H1 (cell line): ENCODE measurements around the gene CLVS2. TPM values are rescaled to one million over a fixed set of nuclear protein-coding genes. Genes with fewer than 3 reads are reported as not detected.
A peak's percentile ranks its signal among the peaks of the same experiment; 100 is the strongest.

Experiments
- CTCF ChIA-PET: fragments of 300-600 bp; sonication (Branson Sonifier 250); formaldehyde crosslinking; loops from one replicate; lab custom pipeline; 2021; ENCODE audit not compliant: partially characterized antibody; lab: Charles Lee
- POLR2A ChIA-PET: fragments of 300-600 bp; sonication (Branson Sonifier 250); formaldehyde crosslinking; loops from one replicate; lab custom pipeline; 2021; ENCODE audit warnings: inconsistent platforms; ENCODE audit not compliant: partially characterized antibody; lab: Charles Lee
- DNase-seq, 2 experiments: peaks; one replicate each; pipeline versions ENCODE4 v3.0.0 to v3.0.0-alpha.2; 2010 to 2022; ENCODE audit warnings: low spot score in 2 of 2, low read depth in 1 of 2, mixed read lengths in 1 of 2
- FAIRE-seq: peaks from 2 replicates; lab custom pipeline; 2011; peaks lifted over from hg19 to GRCh38; lab: Jason Lieb, UNC
- H2AFZ ChIP-seq: 2 replicates; pipeline ENCODE4 v1.8.1; 2012; ENCODE audit warnings: low read length, inconsistent platforms
- H2AK5ac ChIP-seq: 2 replicates; pipeline ENCODE4 v1.6.1; 2013; ENCODE audit warnings: low read depth, low read length
- H2BK120ac ChIP-seq: replicated peaks from 2 replicates; pipeline ENCODE3; 2013; ENCODE audit warnings: low read depth, low read length, inconsistent platforms
- H2BK12ac ChIP-seq: 2 replicates; pipeline ENCODE4 v1.6.1; 2013; ENCODE audit warnings: low read depth, low read length
- H2BK15ac ChIP-seq: 2 replicates; pipeline ENCODE4 v1.6.1; 2013; ENCODE audit warnings: low read length
- H2BK20ac ChIP-seq: 2 replicates; pipeline ENCODE4 v1.6.1; 2013; ENCODE audit warnings: low read length
- H2BK5ac ChIP-seq: 2 replicates; pipeline ENCODE4 v1.6.1; 2013; ENCODE audit warnings: low read depth, low read length
- H3K14ac ChIP-seq: 2 replicates; pipeline ENCODE4 v1.6.1; 2013; ENCODE audit warnings: inconsistent platforms; ENCODE audit not compliant: insufficient read length
- H3K18ac ChIP-seq: 2 replicates; pipeline ENCODE4 v1.6.1; 2013; ENCODE audit warnings: low read length; ENCODE audit errors: extremely low read depth
- H3K23ac ChIP-seq: 2 replicates; pipeline ENCODE4 v1.6.1; 2013; ENCODE audit warnings: inconsistent platforms; ENCODE audit not compliant: insufficient read length
- H3K23me2 ChIP-seq: 2 replicates; pipeline ENCODE4 v1.6.1; 2013; ENCODE audit warnings: low read depth, low read length
- H3K27ac ChIP-seq: 2 replicates; pipeline ENCODE4 v1.6.1; 2011; ENCODE audit warnings: low read depth, low read length, inconsistent platforms
- H3K27me3 ChIP-seq, 4 experiments: replicated peaks in 1 of 4; 1 replicate in 1 of 4; 2 replicates in 3 of 4; pipeline versions ENCODE4 v1.6.1 to v1.8.1; 2011 to 2013; ENCODE audit warnings: low read length in 3 of 4, mild to moderate bottlenecking in 3 of 4, inconsistent platforms in 2 of 4, mixed read lengths in 2 of 4, moderate library complexity in 1 of 4; ENCODE audit not compliant: control insufficient read depth in 3 of 4, insufficient read depth in 3 of 4; ENCODE audit errors: extremely low read depth in 1 of 4
- H3K36me3 ChIP-seq, 4 experiments: 2 replicates each; pipeline versions ENCODE4 v1.6.1 to v1.8.1; 2011 to 2013; ENCODE audit warnings: mild to moderate bottlenecking in 4 of 4, low read length in 3 of 4, moderate library complexity in 2 of 4, control low read depth in 1 of 4, inconsistent platforms in 1 of 4; ENCODE audit not compliant: insufficient read depth in 4 of 4, control insufficient read depth in 2 of 4
- H3K4ac ChIP-seq: replicated peaks from 2 replicates; pipeline ENCODE3; 2013; ENCODE audit warnings: low read length, low read depth, mixed read lengths, inconsistent platforms; ENCODE audit not compliant: insufficient read length
- H3K4me1 ChIP-seq, 4 experiments: replicated peaks in 1 of 4; 1 replicate in 1 of 4; 2 replicates in 3 of 4; pipeline versions ENCODE4 v1.6.1 to v1.8.1; 2011 to 2013; ENCODE audit warnings: low read length in 3 of 4, inconsistent platforms in 2 of 4, mixed read lengths in 1 of 4; ENCODE audit not compliant: insufficient read depth in 4 of 4, control insufficient read depth in 3 of 4
- H3K4me2 ChIP-seq, 2 experiments: 2 replicates each; pipeline versions ENCODE4 v1.6.1 to v1.8.1; 2011 to 2013; ENCODE audit warnings: low read depth in 2 of 2, low read length in 2 of 2, control low read depth in 1 of 2, inconsistent platforms in 1 of 2, mild to moderate bottlenecking in 1 of 2; ENCODE audit not compliant: insufficient read depth in 1 of 2
- H3K4me3 ChIP-seq, 4 experiments: fragments of 200-600, 300-600 bp in 1 of 4; sonication (generic), shearing (Covaris generic), sonication (Bioruptor Twin) in 1 of 4; 2 replicates each; pipeline versions ENCODE4 v1.5.1 to v1.8.1; 2011 to 2016; ENCODE audit warnings: low read length in 4 of 4, low read depth in 3 of 4, control low read depth in 2 of 4, inconsistent platforms in 2 of 4, mild to moderate bottlenecking in 2 of 4, mixed read lengths in 1 of 4, moderate library complexity in 1 of 4; ENCODE audit not compliant: insufficient read depth in 2 of 4; ENCODE audit errors: extremely low read depth in 1 of 4
- H3K56ac ChIP-seq: replicated peaks from 2 replicates; pipeline ENCODE3; 2013; ENCODE audit warnings: low read depth, mild to moderate bottlenecking, mixed read lengths, low read length, inconsistent platforms; ENCODE audit not compliant: insufficient read length
- H3K79me1 ChIP-seq: 2 replicates; pipeline ENCODE4 v1.6.1; 2013; ENCODE audit warnings: low read depth, low read length, control low read depth
- H3K79me2 ChIP-seq, 2 experiments: 2 replicates each; pipeline versions ENCODE4 v1.6.1 to v1.8.1; 2012 to 2013; ENCODE audit warnings: low read length in 2 of 2, mild to moderate bottlenecking in 2 of 2, inconsistent platforms in 1 of 2; ENCODE audit not compliant: insufficient read depth in 2 of 2, control insufficient read depth in 1 of 2
- H3K9ac ChIP-seq, 4 experiments: replicated peaks in 1 of 4; 1 replicate in 1 of 4; 2 replicates in 3 of 4; pipeline versions ENCODE4 v1.6.1 to v1.8.1; 2011 to 2013; ENCODE audit warnings: low read depth in 3 of 4, low read length in 3 of 4, control low read depth in 2 of 4, mild to moderate bottlenecking in 2 of 4, moderate library complexity in 2 of 4, inconsistent platforms in 1 of 4; ENCODE audit errors: extremely low read depth in 1 of 4
- H3K9me3 ChIP-seq, 2 experiments: 2 replicates each; pipeline versions ENCODE4 v1.6.1 to v1.8.1; 2012 to 2013; ENCODE audit warnings: mild to moderate bottlenecking in 2 of 2, moderate library complexity in 2 of 2, control low read depth in 1 of 2, inconsistent platforms in 1 of 2, low read depth in 1 of 2, low read length in 1 of 2, mixed read lengths in 1 of 2; ENCODE audit not compliant: insufficient read depth in 2 of 2
- H4K20me1 ChIP-seq, 2 experiments: replicated peaks in 1 of 2; 2 replicates each; pipeline versions ENCODE3 to v1.8.1; 2011 to 2013; ENCODE audit warnings: inconsistent platforms in 2 of 2, low read length in 2 of 2, mild to moderate bottlenecking in 1 of 2; ENCODE audit not compliant: insufficient read depth in 2 of 2, control insufficient read depth in 1 of 2
- H4K5ac ChIP-seq: 2 replicates; pipeline ENCODE4 v1.6.1; 2013; ENCODE audit warnings: low read length, low read depth, mixed read lengths, inconsistent platforms; ENCODE audit not compliant: insufficient read length
- H4K8ac ChIP-seq: 2 replicates; pipeline ENCODE4 v1.8.0; 2013; ENCODE audit warnings: mild to moderate bottlenecking, moderate library complexity, low read length, inconsistent platforms; ENCODE audit not compliant: insufficient read depth; ENCODE audit errors: extremely low read depth
- H4K91ac ChIP-seq: replicated peaks from 2 replicates; pipeline ENCODE3; 2013; ENCODE audit warnings: low read length, mixed read lengths, inconsistent platforms; ENCODE audit not compliant: insufficient read length
- CBX5 ChIP-seq: fragments of 300-800, 300-1000 bp; sonication (generic); IDR thresholded peaks from 2 replicates; pipeline ENCODE4 v1.7.1; 2016; ENCODE audit warnings: antibody characterized with exemption, low read length, low read depth
- HDAC6 ChIP-seq: IDR thresholded peaks from one replicate; pipeline ENCODE4 v1.7.1; 2012; ENCODE audit warnings: low read depth, mild to moderate bottlenecking, inconsistent platforms, low read length, moderate library complexity
- RBBP5 ChIP-seq: IDR thresholded peaks from 2 replicates; pipeline ENCODE4 v1.7.1; 2012; ENCODE audit warnings: low read depth, mild to moderate bottlenecking, inconsistent platforms, low read length, moderate library complexity, borderline replicate concordance
- SP2 ChIP-seq: IDR thresholded peaks from 2 replicates; pipeline ENCODE4 v1.6.1; 2012; ENCODE audit warnings: mild to moderate bottlenecking, low read length, inconsistent platforms
- SRF ChIP-seq: IDR thresholded peaks from 2 replicates; pipeline ENCODE4 v1.6.1; 2011; ENCODE audit warnings: mild to moderate bottlenecking, low read depth, low read length, moderate library complexity
- TBP ChIP-seq: IDR thresholded peaks from 2 replicates; pipeline ENCODE4 v1.6.1; 2011; ENCODE audit warnings: low read depth, low read length, improper control_type of control experiment
- WGBS, 2 experiments: shearing (Covaris generic) in 1 of 2; methylation state at CpG; one replicate each; pipeline versions ENCODE4 v1.1.6 to v1.1.7; 2013 to 2015; ENCODE audit warnings: low lambda C conversion rate in 2 of 2, mixed read lengths in 2 of 2, inconsistent platforms in 1 of 2, low coverage in 1 of 2, missing lambda C conversion rate in 1 of 2; ENCODE audit not compliant: insufficient replicate concordance in 2 of 2, insufficient coverage in 1 of 2, insufficient read length in 1 of 2; ENCODE audit errors: extremely low coverage in 1 of 2, missing lambda C conversion rate in 1 of 2; 5-methylcytosine and 5-hydroxymethylcytosine counted together
- polyA plus RNA-seq, 7 experiments: library from polyadenylated mRNA; depleted of rRNA in 3 of 7; stranded (reverse) in 5 of 7; unstranded in 2 of 7; fragments of >200 nt in 5 of 7; fragments of 200-250 nt in 2 of 7; gene quantifications; 1 replicate in 5 of 7; 2 replicates in 1 of 7; 4 replicates in 1 of 7; pipeline versions ENCODE4 v1.2.1 to v1.2.3, GENCODE V29; 2011 to 2013; ENCODE audit warnings: missing spikeins in 2 of 7, mixed read lengths in 2 of 7
- total RNA-seq: library from RNA; stranded (reverse); fragmentation: NEBNext Ultra II Directional; extraction: Animal tissue kit (Norgen Biotek cat#: 25700); gene quantifications from 2 replicates; pipeline ENCODE4 v1.2.1, GENCODE V29; 2021

CLVS2 gene
- total and polyA plus RNA-seq, 2 of the 8 experiments (the other 6 are each of a cell fraction or from before 2014, with no cell fraction given) = 0.30 to 0.73 TPM

DNA sequence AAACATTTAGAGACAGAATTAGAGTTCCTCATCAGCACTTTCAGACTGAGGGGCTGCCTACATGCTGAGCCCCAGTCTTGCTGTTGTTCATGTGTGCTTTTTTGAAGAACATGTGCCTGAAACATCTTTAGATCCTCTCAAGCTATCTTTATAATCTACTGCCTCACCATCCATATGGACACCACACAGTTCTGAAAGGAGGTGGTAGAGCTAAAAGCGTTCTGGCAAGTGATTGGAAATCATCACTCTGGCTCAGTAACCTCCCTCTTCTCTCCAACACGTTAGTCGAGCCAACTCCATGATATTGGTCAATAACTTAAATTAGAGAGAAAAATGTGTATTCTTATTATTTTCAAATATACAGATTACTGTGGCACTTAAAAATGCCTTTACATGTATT, 40.6 kb downstream of the CLVS2 start:
- Histone ChIP-seq H3K36me3 (no peaks in the 10 kb centered on the region), H3K23me2 (no peaks in the 10 kb centered on the region), H3K27ac (no peak overlapping the region), H4K20me1 (no peaks in the 10 kb centered on the region), H3K18ac (no peak overlapping the region), H2BK15ac (no peak overlapping the region), H3K27me3 (no peaks in the 10 kb centered on the region), H3K4me1 (no peaks in the 10 kb centered on the region), H4K8ac (no peak overlapping the region), H2BK12ac (no peak overlapping the region), H3K79me2 (no peaks in the 10 kb centered on the region), H3K9ac (0 out of 7 replicates have a peak overlapping the region, but pooled peaks of 1 of the 4 experiments have one; percentile 19), H4K91ac (no peak overlapping the region), H2BK20ac (no peak overlapping the region), H3K23ac (no peak overlapping the region), H3K4me2 (no peak overlapping the region), H2AFZ (no peak overlapping the region), H3K14ac (no peak overlapping the region), H2BK120ac (no peak overlapping the region), H3K4ac (no peak overlapping the region), H2AK5ac (no peak overlapping the region), H3K79me1 (no peaks in the 10 kb centered on the region), H4K5ac (no peak overlapping the region), H3K9me3 (no peaks in the 10 kb centered on the region), H3K56ac (no peak overlapping the region), H2BK5ac (no peak overlapping the region), H3K4me3 (no peak overlapping the region)
- WGBS, 2 experiments = 84% methylated on average over 3 of the region's 3 CpGs; no CpG with 5 or more reads in 1 of the 2 experiments
- FAIRE-seq = no peak
- TF ChIP-seq SP2 (no peak), HDAC6 (no peak), SRF (no peak), TBP (no peak), CBX5 (no peak), RBBP5 (no peak)
- ChIA-PET POLR2A (no interaction called here), CTCF (interaction anchor here (0.8 kb wide), 1 partner anchor 46 kb away, joined by 3 read pairs; no protein-coding TSS in a partner anchor)
- no peak for DNase-seq
